Stimulated activated CD4-positive, alpha-beta T cell treated with anti-CD3 and anti-CD28 coated beads, Interleukin-1b, Interleukin-23, amount 100 ng/mL, for 24 hours (primary cell): Measurements from ENCODE around the gene XRRA1.
"Not testable (repeated sequence)": the region's sequence is repeated elsewhere in the genome, so short reads cannot be mapped to it uniquely, and the experiment has no call there.

Experiments
- DNase-seq, 4 experiments: peaks; one replicate each; pipeline ENCODE4 v3.0.0-alpha.2; 2020; ENCODE audit warnings: low read depth in 4 of 4, low spot score in 1 of 4

Gene XRRA1

GRCh38 chr11:74896311-74896710, 52.6 kb downstream of the XRRA1 start:
- no peak for DNase-seq

GRCh38 chr11:74895340-74896116, 53.4 kb downstream of the XRRA1 start:
- no peak for DNase-seq

GRCh38 chr11:74893015-74893414, 55.9 kb downstream of the XRRA1 start:
- DNase-seq = not testable (repeated sequence)

GRCh38 chr11:74877132-74877531, 71.8 kb downstream of the XRRA1 start:
- DNase-seq = no peak

GRCh38 chr11:74871037-74871436, 77.9 kb downstream of the XRRA1 start:
- DNase-seq = no peak

- no peak for DNase-seq
Observed at GRCh38 chr11:74870485-74870884, 78.4 kb downstream of the XRRA1 start.

GRCh38 chr11:74866557-74866956, 82.3 kb downstream of the XRRA1 start:
- no peak for DNase-seq

- no peak for DNase-seq
Observed at GRCh38 chr11:74863410-74863809, 85.5 kb downstream of the XRRA1 start.

- no peak for DNase-seq
Observed at GRCh38 chr11:74860743-74861142, 88.1 kb downstream of the XRRA1 start.

GRCh38 chr11:74853223-74853622, 95.7 kb downstream of the XRRA1 start:
- DNase-seq = no peak

GRCh38 chr11:74849525-74850391, 99.1 kb downstream of the XRRA1 start:
- no peak for DNase-seq

- no peak for DNase-seq
Observed at GRCh38 chr11:74847895-74848294, 101.0 kb downstream of the XRRA1 start.

GRCh38 chr11:74847395-74847794, 101.5 kb downstream of the XRRA1 start:
- no peak for DNase-seq

- no peak for DNase-seq
Observed at GRCh38 chr11:74846770-74847169, 102.1 kb downstream of the XRRA1 start.

- no peak for DNase-seq
Observed at GRCh38 chr11:74845978-74846517, 102.8 kb downstream of the XRRA1 start.

GRCh38 chr11:74844865-74845264, 104.0 kb downstream of the XRRA1 start:
- DNase-seq = no peak

GRCh38 chr11:74844072-74844471, 104.8 kb downstream of the XRRA1 start:
- no peak for DNase-seq

GRCh38 chr11:74842967-74843366, 105.9 kb downstream of the XRRA1 start:
- DNase-seq = no peak

- DNase-seq = no peak
Observed at GRCh38 chr11:74840486-74840885, 108.4 kb downstream of the XRRA1 start.

GRCh38 chr11:74839971-74840370, 108.9 kb downstream of the XRRA1 start:
- DNase-seq = no peak

GRCh38 chr11:74839446-74839845, 109.4 kb downstream of the XRRA1 start:
- DNase-seq = no peak

GRCh38 chr11:74838188-74838587, 110.7 kb downstream of the XRRA1 start:
- no peak for DNase-seq
